GM12872 (cell line): ENCODE measurements around the gene ACE.

ENCODE experiments used
- TF ChIP-seq, protein P1 (sequence below): IDR thresholded peaks from 3 replicates; pipeline ENCODE4 v1.5.1; 2011; ENCODE audit warnings: low read depth, mild to moderate bottlenecking, low read length, moderate library complexity; ENCODE audit not compliant: insufficient read depth

The ACE gene

DNA sequence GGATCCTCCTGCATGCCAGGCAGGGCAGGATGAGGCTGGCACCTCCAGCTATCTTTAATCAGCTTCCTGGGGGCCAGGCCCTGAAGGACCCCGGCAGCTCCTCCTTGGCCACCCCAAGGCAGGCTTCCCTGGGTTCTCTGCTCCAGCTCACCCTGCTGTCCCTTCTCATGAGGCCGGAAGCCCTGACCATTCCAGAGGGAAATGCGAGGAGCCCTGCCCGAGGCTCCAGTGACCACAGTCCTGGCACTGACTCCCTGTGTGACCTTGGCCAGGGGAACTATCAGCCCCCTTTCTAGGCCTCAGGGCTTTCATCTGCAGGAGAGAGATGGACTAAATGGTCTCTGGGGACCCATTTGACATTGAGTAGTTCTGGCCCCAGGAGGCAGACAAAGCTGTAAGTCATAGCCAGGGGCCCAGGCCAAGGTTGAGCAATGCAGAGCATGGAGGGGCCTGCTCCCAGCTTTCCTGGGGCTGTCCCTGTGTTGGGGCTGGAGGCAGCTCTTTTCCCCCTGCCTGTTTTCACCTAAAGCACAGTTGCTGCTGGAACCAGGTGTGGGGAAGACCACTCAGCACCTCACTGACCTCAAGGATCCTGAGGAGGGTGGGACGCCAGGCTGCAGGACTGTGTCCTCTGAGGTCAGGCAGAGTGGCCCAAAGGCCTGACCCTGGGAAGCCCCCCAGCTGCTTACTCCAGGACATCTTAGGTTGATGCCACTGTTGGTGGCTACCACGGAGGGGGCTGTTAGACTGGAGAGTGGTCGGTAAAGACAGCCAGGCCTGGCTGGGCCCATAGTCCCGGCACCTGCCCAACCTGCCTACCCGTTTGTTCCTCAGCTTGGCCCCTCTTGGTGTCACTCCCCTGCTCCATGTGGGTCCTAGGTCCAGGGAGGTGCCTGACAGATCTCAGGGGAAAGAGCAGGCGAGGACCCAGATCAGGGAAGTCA, 54.4 kb downstream of the ACE start:
- TF ChIP-seq, protein P1, sequence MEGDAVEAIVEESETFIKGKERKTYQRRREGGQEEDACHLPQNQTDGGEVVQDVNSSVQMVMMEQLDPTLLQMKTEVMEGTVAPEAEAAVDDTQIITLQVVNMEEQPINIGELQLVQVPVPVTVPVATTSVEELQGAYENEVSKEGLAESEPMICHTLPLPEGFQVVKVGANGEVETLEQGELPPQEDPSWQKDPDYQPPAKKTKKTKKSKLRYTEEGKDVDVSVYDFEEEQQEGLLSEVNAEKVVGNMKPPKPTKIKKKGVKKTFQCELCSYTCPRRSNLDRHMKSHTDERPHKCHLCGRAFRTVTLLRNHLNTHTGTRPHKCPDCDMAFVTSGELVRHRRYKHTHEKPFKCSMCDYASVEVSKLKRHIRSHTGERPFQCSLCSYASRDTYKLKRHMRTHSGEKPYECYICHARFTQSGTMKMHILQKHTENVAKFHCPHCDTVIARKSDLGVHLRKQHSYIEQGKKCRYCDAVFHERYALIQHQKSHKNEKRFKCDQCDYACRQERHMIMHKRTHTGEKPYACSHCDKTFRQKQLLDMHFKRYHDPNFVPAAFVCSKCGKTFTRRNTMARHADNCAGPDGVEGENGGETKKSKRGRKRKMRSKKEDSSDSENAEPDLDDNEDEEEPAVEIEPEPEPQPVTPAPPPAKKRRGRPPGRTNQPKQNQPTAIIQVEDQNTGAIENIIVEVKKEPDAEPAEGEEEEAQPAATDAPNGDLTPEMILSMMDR: no peak

DNA sequence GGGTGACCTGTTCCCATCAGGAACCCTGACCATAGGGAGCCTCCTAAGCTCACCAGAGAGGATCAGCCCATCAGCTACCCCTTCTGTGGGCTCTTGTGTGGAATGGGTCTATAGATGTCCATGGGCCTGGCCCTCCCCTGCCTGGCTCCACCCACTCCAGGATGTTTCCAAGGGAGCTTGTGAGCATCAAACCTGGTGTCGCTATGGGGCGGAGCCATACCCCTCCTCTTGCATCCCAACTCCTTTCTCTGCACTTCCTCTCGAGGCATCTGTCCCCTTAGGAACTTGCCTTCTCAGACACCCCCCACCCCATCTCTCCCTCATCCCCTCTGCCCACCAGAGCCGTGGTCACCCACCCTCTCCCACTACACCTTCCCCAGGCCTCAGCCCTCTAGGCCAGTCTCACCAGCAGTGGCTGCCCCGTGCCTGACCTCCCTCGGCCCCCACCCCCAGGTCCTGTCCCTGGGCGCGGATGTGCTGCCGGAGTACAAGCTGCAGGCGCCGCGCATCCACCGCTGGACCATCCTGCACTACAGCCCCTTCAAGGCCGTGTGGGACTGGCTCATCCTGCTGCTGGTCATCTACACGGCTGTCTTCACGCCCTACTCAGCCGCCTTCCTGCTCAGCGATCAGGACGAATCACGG, 56.7 kb downstream of the ACE start:
- TF ChIP-seq, protein P1: no peak

DNA sequence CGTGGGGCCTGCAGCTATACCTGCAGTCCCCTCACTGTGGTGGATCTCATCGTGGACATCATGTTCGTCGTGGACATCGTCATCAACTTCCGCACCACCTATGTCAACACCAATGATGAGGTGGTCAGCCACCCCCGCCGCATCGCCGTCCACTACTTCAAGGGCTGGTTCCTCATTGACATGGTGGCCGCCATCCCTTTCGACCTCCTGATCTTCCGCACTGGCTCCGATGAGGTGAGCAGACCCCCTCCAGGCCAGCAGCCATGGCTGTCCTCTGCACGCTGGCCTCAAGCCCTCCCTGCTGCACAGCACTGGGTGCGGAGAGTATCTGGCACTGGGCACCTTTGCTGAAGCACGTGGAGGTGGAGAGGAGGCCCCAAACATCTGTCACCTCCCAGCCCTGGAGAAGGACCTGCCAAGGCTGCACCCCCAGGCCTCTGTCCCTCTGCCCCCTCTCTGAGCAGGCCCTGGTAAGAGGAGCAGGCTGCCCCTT, 57.3 kb downstream of the ACE start:
- TF ChIP-seq, protein P1: no peak

DNA sequence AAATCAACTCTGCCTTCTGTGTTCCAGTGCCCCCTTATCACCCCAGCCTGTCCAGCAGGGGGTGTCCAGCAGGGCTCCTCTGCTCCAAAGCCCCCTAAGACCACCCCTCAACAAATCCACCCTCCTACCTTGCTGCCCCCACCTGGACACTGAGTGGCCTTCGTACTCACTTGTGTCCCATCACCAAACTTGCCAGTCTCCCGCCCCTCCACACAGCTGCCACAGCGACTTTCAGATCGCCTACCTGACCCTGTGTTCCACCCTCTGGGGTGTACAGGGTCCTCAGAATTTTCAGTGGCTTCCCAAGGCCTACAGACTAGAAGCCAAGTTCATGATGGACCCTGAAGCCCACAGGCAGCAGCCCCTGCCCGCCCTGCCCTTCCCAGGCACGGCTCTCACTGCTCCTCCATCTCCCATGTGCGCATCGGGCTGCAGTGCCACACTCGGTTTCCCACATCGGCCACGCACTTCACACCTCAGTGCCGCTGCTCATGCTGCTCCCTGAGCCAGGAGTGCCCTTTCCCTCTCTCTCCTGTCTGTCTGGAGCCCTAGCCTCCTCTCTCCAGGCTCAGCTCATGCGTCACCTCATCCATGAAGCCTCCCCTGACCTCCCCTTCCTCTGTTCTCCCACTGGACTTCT, 58.1 kb downstream of the ACE start:
- TF ChIP-seq, protein P1: no peak

DNA sequence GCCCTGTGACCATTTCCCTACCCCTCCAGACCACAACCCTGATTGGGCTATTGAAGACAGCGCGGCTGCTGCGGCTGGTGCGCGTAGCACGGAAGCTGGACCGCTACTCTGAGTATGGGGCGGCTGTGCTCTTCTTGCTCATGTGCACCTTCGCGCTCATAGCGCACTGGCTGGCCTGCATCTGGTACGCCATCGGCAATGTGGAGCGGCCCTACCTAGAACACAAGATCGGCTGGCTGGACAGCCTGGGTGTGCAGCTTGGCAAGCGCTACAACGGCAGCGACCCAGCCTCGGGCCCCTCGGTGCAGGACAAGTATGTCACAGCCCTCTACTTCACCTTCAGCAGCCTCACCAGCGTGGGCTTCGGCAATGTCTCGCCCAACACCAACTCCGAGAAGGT, 58.8 kb downstream of the ACE start:
- TF ChIP-seq, protein P1: no peak

DNA sequence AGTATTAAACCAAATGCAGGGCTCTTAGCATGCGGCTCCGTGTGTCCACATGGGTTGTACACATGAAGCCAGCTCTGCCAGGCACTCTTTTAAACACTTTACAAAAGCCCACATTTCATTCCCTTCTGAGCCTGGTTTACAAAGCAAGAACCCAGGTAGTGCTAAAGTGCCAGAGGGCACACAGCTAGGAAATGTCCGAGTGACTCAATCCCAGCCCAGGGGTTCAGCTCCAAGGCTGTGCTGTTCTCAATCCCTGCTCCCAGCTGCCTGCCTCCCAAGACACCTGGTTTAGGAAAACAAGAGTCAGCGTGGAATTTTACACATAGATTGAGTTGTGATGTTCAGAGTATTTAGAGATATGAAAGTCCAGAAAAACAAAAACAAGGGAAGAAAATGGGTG, 60.1 kb downstream of the ACE start:
- TF ChIP-seq, protein P1: no peak
